Mammary epithelial cell (primary cell): ENCODE data around the gene ABCB11.

Experiments used
- EZH2 ChIP-seq: IDR thresholded peaks from 2 replicates; pipeline ENCODE4 v1.6.1; 2012; ENCODE audit warnings: low read length, inconsistent platforms, borderline replicate concordance
- TF ChIP-seq, protein P1 (sequence below), 2 donors: IDR thresholded peaks in 1 of 2; conservative IDR thresholded peaks in 1 of 2; 2 replicates each; pipeline ENCODE4 v1.5.1; 2011 to 2012; ENCODE audit warnings: inconsistent platforms in 2 of 2, low read length in 2 of 2, mild to moderate bottlenecking in 2 of 2, control low read depth in 1 of 2, low read depth in 1 of 2; ENCODE audit not compliant: insufficient read depth in 1 of 2; ENCODE audit errors: extremely low read depth in 1 of 2

- TF ChIP-seq, protein P1, sequence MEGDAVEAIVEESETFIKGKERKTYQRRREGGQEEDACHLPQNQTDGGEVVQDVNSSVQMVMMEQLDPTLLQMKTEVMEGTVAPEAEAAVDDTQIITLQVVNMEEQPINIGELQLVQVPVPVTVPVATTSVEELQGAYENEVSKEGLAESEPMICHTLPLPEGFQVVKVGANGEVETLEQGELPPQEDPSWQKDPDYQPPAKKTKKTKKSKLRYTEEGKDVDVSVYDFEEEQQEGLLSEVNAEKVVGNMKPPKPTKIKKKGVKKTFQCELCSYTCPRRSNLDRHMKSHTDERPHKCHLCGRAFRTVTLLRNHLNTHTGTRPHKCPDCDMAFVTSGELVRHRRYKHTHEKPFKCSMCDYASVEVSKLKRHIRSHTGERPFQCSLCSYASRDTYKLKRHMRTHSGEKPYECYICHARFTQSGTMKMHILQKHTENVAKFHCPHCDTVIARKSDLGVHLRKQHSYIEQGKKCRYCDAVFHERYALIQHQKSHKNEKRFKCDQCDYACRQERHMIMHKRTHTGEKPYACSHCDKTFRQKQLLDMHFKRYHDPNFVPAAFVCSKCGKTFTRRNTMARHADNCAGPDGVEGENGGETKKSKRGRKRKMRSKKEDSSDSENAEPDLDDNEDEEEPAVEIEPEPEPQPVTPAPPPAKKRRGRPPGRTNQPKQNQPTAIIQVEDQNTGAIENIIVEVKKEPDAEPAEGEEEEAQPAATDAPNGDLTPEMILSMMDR (conservative IDR thresholded peaks at IDR 0.05 in 1 of 2, IDR thresholded peaks at IDR 0.05 in 1 of 2; ENCODE audit: extremely low read depth in 1 of 2, insufficient read depth in 1 of 2, low read depth in 1 of 2, low read length in 2 of 2): no peak
- TF ChIP-seq EZH2: no peak
Measured at GRCh38 chr2:169047256-169048250, 16.4 kb upstream of the ABCB11 start.
